ENCODE data around the gene KCTD5.
"Not testable (repeated sequence)": the region's sequence is repeated elsewhere in the genome, so short reads cannot be mapped to it uniquely, and the experiment has no call there.

Gene KCTD5

GRCh38 chr16:2659560-2659959, 22.8 kb upstream of the KCTD5 start:
- not testable (repeated sequence) for H3K27ac ChIP-seq (ENCODE audit: low read depth, low read length); H3K4me1 ChIP-seq (ENCODE audit: control insufficient read depth in 5 of 5, insufficient read depth in 5 of 5, low read length in 5 of 5); H3K9ac ChIP-seq (ENCODE audit: low read length in 5 of 5); H3K27me3 ChIP-seq (ENCODE audit: control insufficient read depth in 5 of 5, insufficient read depth in 4 of 5, low read length in 5 of 5); H3K36me3 ChIP-seq (ENCODE audit: control insufficient read depth in 5 of 5, insufficient read depth in 5 of 5, low read length in 5 of 5); H3K9me3 ChIP-seq (ENCODE audit: control insufficient read depth in 5 of 5, low read length in 5 of 5); H3K4me3 ChIP-seq (ENCODE audit: low read depth in 1 of 5, low read length in 5 of 5)

- H3K9ac ChIP-seq (ENCODE audit: low read length in 5 of 5); H3K27me3 ChIP-seq (ENCODE audit: control insufficient read depth in 5 of 5, insufficient read depth in 4 of 5, low read length in 5 of 5); H3K4me3 ChIP-seq (ENCODE audit: low read depth in 1 of 5, low read length in 5 of 5); H3K9me3 ChIP-seq (ENCODE audit: control insufficient read depth in 5 of 5, low read length in 5 of 5); H3K36me3 ChIP-seq (ENCODE audit: control insufficient read depth in 5 of 5, insufficient read depth in 5 of 5, low read length in 5 of 5); H3K27ac ChIP-seq (ENCODE audit: low read depth, low read length); H3K4me1 ChIP-seq (ENCODE audit: control insufficient read depth in 5 of 5, insufficient read depth in 5 of 5, low read length in 5 of 5): not testable (repeated sequence)
Measured at GRCh38 chr16:2660014-2660662, 22.2 kb upstream of the KCTD5 start.

GRCh38 chr16:2660755-2661373, 21.5 kb upstream of the KCTD5 start:
- not testable (repeated sequence) for H3K36me3 ChIP-seq (ENCODE audit: control insufficient read depth in 5 of 5, insufficient read depth in 5 of 5, low read length in 5 of 5); H3K27me3 ChIP-seq (ENCODE audit: control insufficient read depth in 5 of 5, insufficient read depth in 4 of 5, low read length in 5 of 5); H3K9me3 ChIP-seq (ENCODE audit: control insufficient read depth in 5 of 5, low read length in 5 of 5); H3K4me1 ChIP-seq (ENCODE audit: control insufficient read depth in 5 of 5, insufficient read depth in 5 of 5, low read length in 5 of 5); H3K27ac ChIP-seq (ENCODE audit: low read depth, low read length); H3K9ac ChIP-seq (ENCODE audit: low read length in 5 of 5); H3K4me3 ChIP-seq (ENCODE audit: low read depth in 1 of 5, low read length in 5 of 5)

- Histone ChIP-seq H3K9ac (ENCODE audit: low read length in 5 of 5) (no peak overlapping the region), H3K36me3 (ENCODE audit: control insufficient read depth in 5 of 5, insufficient read depth in 5 of 5, low read length in 5 of 5) (peaks cover 5 to 17% (median 7%) of the 10 kb centered on the region in 5 donors), H3K27ac (ENCODE audit: low read depth, low read length) (no peak overlapping the region), H3K9me3 (ENCODE audit: control insufficient read depth in 5 of 5, low read length in 5 of 5) (no peaks in the 10 kb centered on the region), H3K4me3 (ENCODE audit: low read depth in 1 of 5, low read length in 5 of 5) (no peak overlapping the region), H3K27me3 (ENCODE audit: control insufficient read depth in 5 of 5, insufficient read depth in 4 of 5, low read length in 5 of 5) (no peaks in the 10 kb centered on the region), H3K4me1 (ENCODE audit: control insufficient read depth in 5 of 5, insufficient read depth in 5 of 5, low read length in 5 of 5) (peaks cover 0 to 4% (median 0%) of the 10 kb centered on the region in 5 donors)
Measured at GRCh38 chr16:2663553-2664546, 18.5 kb upstream of the KCTD5 start.

GRCh38 chr16:2664574-2664982, 17.7 kb upstream of the KCTD5 start:
- H3K27ac ChIP-seq (ENCODE audit: low read depth, low read length) = no peak overlapping the region
- peaks cover 5 to 19% (median 7%) of the 10 kb centered on the region in 5 donors for H3K36me3 ChIP-seq (ENCODE audit: control insufficient read depth in 5 of 5, insufficient read depth in 5 of 5, low read length in 5 of 5)
- no peak overlapping the region for H3K4me3 ChIP-seq (ENCODE audit: low read depth in 1 of 5, low read length in 5 of 5)

GRCh38 chr16:2666671-2667070, 15.7 kb upstream of the KCTD5 start:
- H3K9ac ChIP-seq (ENCODE audit: low read length in 5 of 5); H3K9me3 ChIP-seq (ENCODE audit: control insufficient read depth in 5 of 5, low read length in 5 of 5); H3K4me3 ChIP-seq (ENCODE audit: low read depth in 1 of 5, low read length in 5 of 5); H3K27ac ChIP-seq (ENCODE audit: low read depth, low read length); H3K27me3 ChIP-seq (ENCODE audit: control insufficient read depth in 5 of 5, insufficient read depth in 4 of 5, low read length in 5 of 5): not testable (repeated sequence)
- H3K4me1 ChIP-seq (ENCODE audit: control insufficient read depth in 5 of 5, insufficient read depth in 5 of 5, low read length in 5 of 5) = peaks cover under 1 to 12% (median 4%) of the 10 kb centered on the region in 5 donors
- peaks cover 5 to 21% (median 7%) of the 10 kb centered on the region in 5 donors for H3K36me3 ChIP-seq (ENCODE audit: control insufficient read depth in 5 of 5, insufficient read depth in 5 of 5, low read length in 5 of 5)

More at GRCh38 chr16:2664574-2664982, 17.7 kb upstream of the KCTD5 start:
- Histone ChIP-seq H3K27me3 (ENCODE audit: control insufficient read depth in 5 of 5, insufficient read depth in 4 of 5, low read length in 5 of 5) (no peaks in the 10 kb centered on the region), H3K9me3 (ENCODE audit: control insufficient read depth in 5 of 5, low read length in 5 of 5) (no peaks in the 10 kb centered on the region), H3K9ac (ENCODE audit: low read length in 5 of 5) (no peak overlapping the region), H3K4me1 (ENCODE audit: control insufficient read depth in 5 of 5, insufficient read depth in 5 of 5, low read length in 5 of 5) (peaks cover 0 to 6% (median 0%) of the 10 kb centered on the region in 5 donors)

- not testable (repeated sequence) for H3K9me3 ChIP-seq (ENCODE audit: control insufficient read depth in 5 of 5, low read length in 5 of 5); H3K27ac ChIP-seq (ENCODE audit: low read depth, low read length); H3K9ac ChIP-seq (ENCODE audit: low read length in 5 of 5); H3K4me3 ChIP-seq (ENCODE audit: low read depth in 1 of 5, low read length in 5 of 5); H3K27me3 ChIP-seq (ENCODE audit: control insufficient read depth in 5 of 5, insufficient read depth in 4 of 5, low read length in 5 of 5)
- peaks cover 0 to 21% (median 3%) of the 10 kb centered on the region in 5 donors for H3K36me3 ChIP-seq (ENCODE audit: control insufficient read depth in 5 of 5, insufficient read depth in 5 of 5, low read length in 5 of 5)
- H3K4me1 ChIP-seq (ENCODE audit: control insufficient read depth in 5 of 5, insufficient read depth in 5 of 5, low read length in 5 of 5) = peaks cover 4 to 22% (median 19%) of the 10 kb centered on the region in 5 donors
Measured at GRCh38 chr16:2669587-2669986, 12.7 kb upstream of the KCTD5 start.

- not testable (repeated sequence) for H3K9me3 ChIP-seq (ENCODE audit: control insufficient read depth in 5 of 5, low read length in 5 of 5); H3K27me3 ChIP-seq (ENCODE audit: control insufficient read depth in 5 of 5, insufficient read depth in 4 of 5, low read length in 5 of 5); H3K27ac ChIP-seq (ENCODE audit: low read depth, low read length); H3K9ac ChIP-seq (ENCODE audit: low read length in 5 of 5); H3K4me3 ChIP-seq (ENCODE audit: low read depth in 1 of 5, low read length in 5 of 5)
- H3K4me1 ChIP-seq (ENCODE audit: control insufficient read depth in 5 of 5, insufficient read depth in 5 of 5, low read length in 5 of 5) = peaks cover 4 to 23% (median 22%) of the 10 kb centered on the region in 5 donors
- peaks cover 0 to 21% (median 3%) of the 10 kb centered on the region in 5 donors for H3K36me3 ChIP-seq (ENCODE audit: control insufficient read depth in 5 of 5, insufficient read depth in 5 of 5, low read length in 5 of 5)
Measured at GRCh38 chr16:2670017-2670416, 12.3 kb upstream of the KCTD5 start.

GRCh38 chr16:2671193-2671592, 11.1 kb upstream of the KCTD5 start:
- not testable (repeated sequence) for H3K27ac ChIP-seq (ENCODE audit: low read depth, low read length); H3K27me3 ChIP-seq (ENCODE audit: control insufficient read depth in 5 of 5, insufficient read depth in 4 of 5, low read length in 5 of 5); H3K4me3 ChIP-seq (ENCODE audit: low read depth in 1 of 5, low read length in 5 of 5); H3K9me3 ChIP-seq (ENCODE audit: control insufficient read depth in 5 of 5, low read length in 5 of 5); H3K9ac ChIP-seq (ENCODE audit: low read length in 5 of 5)
- peaks cover 4 to 25% (median 22%) of the 10 kb centered on the region in 5 donors for H3K4me1 ChIP-seq (ENCODE audit: control insufficient read depth in 5 of 5, insufficient read depth in 5 of 5, low read length in 5 of 5)
- H3K36me3 ChIP-seq (ENCODE audit: control insufficient read depth in 5 of 5, insufficient read depth in 5 of 5, low read length in 5 of 5) = peaks cover 0 to 18% (median 3%) of the 10 kb centered on the region in 5 donors

- peak overlapping the region in 1 of 5 donors; percentile 53 for H3K4me3 ChIP-seq (ENCODE audit: low read depth in 1 of 5, low read length in 5 of 5)
- H3K9me3 ChIP-seq (ENCODE audit: control insufficient read depth in 5 of 5, low read length in 5 of 5) = no peaks in the 10 kb centered on the region
- H3K9ac ChIP-seq (ENCODE audit: low read length in 5 of 5) = peak overlapping the region in 1 of 5 donors; percentile 68
- H3K4me1 ChIP-seq (ENCODE audit: control insufficient read depth in 5 of 5, insufficient read depth in 5 of 5, low read length in 5 of 5) = peaks cover 4 to 25% (median 22%) of the 10 kb centered on the region in 5 donors
- peaks cover 0 to 16% (median 3%) of the 10 kb centered on the region in 5 donors for H3K36me3 ChIP-seq (ENCODE audit: control insufficient read depth in 5 of 5, insufficient read depth in 5 of 5, low read length in 5 of 5)
- H3K27ac ChIP-seq (ENCODE audit: low read depth, low read length) = no peak overlapping the region
- no peaks in the 10 kb centered on the region for H3K27me3 ChIP-seq (ENCODE audit: control insufficient read depth in 5 of 5, insufficient read depth in 4 of 5, low read length in 5 of 5)
Measured at GRCh38 chr16:2671741-2672140, 10.6 kb upstream of the KCTD5 start.

Data from subcutaneous abdominal adipose tissue (tissue), 5 donors.